MV-4-11 (cell line): ENCODE measurements around the gene IFNB1.

Source experiments
- DNase-seq: peaks from one replicate; lab custom pipeline; 2025; lab: John Stamatoyannopoulos, UW

Gene IFNB1

GRCh38 chr9:21077781-21078180, at the start of gene IFNB1:
Gene IFNB1, minus strand, starts transcription at chr9:21077942. Its CDS starts 73 bp downstream, at chr9:21077869.
- peak; percentile 28 for DNase-seq

DNA sequence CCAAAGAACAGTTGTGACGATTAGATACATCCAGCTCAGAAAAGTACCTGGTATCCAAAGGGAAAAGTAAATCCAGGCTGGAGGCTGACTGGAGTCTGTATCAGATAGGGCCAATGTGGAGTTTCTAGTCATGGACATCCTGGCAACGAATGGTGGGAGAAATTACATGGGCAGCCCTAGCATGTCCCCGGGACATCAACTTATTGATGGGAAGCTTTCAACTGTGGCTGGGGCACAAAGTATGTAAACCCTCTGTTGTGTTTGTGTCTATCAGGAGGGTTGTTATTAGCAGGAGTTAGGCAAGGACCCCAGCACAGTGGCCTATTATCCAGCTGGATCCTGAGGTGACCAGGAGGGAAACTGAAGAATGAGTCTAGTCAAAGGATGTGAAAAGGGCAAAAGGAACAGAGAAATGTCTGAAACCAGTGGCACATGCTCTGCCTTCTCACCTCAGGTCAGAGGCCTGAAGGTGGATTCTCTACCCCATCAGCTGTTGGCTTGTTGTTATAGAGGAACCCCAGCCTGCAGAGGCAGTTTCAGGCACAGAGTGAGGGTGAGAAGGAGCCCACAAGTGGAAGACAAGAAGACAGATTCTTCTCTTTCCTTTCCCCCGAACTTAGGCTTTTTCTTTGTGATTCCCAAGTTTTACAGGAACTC, 44.0 kb upstream of the IFNB1 start:
- no peak for DNase-seq

- DNase-seq, result no peak
These were observed 43.3 kb upstream of the IFNB1 start for GRCh38 chr9:21121079-21121478.

DNA sequence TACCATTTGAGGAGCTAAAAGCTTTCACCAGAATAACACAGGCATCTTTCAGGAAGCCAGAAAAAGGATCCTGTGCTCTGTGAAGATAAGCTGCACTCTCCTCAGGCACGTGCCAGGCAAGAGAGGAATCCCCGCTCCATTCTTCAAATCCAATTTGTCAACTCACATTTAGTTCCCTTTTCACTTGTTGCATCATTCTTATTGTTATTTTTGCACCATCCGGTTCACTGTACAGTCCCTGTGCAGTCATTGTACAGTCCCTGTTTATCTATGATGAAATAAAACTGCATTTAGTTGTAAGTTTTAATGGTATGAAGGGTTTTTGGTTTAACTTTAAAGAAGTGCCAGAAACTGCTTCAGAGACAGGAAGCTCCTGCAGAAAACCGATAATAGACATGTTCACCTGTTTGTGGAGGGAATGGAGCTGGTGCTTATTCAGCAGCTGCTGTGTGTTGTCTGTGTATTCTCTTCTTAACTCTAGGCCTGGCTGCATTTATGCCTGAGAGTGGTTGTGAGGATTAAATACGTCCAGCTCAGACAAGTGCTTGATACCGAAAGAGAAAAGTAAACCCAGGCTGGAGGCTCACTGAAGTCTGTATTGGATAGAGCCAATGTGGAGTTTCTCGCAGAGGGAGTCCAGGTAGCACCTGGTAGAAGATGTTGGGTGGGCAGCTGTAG, 41.5 kb upstream of the IFNB1 start:
- DNase-seq, result peak; percentile 95

DNA sequence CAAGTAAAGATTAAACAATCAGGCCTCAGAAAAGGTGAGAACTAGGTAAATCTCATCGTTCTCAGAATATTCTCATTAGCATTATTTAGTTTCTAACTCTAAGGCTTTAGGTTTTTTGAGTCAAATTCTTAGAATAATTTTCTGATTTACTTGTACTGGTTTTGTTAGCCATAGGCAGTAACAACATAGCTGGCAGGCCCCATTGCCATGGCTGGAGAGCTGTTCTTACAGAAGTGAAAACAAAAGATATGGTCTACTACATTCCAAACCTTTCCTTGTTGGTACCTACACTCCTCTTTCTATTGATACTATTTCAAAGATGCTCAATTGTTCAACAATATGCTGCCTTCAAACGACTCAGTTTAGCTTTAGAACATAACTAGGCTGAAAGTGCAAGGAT, 36.6 kb upstream of the IFNB1 start:
- DNase-seq, result no peak

GRCh38 chr9:21110708-21111576, 33.2 kb upstream of the IFNB1 start:
- peak; percentile 65 for DNase-seq

DNA sequence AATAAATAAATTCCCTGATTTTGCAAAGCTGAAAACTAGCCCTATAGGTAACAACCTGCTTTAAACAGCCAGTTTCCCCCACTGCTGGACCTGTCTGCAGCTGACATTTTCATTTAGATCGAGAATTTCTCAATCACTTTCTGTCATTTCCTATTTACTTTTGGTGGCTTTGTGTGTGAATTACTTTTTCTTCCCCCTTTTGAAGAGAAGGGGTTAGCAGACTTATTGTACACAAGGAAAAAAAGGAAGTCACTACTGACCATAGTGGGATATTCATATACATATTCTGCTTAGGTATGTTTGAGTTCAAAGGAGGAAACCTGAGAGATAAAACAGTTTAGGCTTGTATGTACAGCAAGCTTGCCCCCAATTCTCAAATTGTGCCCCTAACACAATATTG, 27.0 kb upstream of the IFNB1 start:
- peak; percentile 94 for DNase-seq

GRCh38 chr9:21102305-21102704, 24.6 kb upstream of the IFNB1 start:
- DNase-seq, result no peak

- DNase-seq, result peak; percentile 73
These were observed 20.1 kb upstream of the IFNB1 start for GRCh38 chr9:21097817-21098216.

DNA sequence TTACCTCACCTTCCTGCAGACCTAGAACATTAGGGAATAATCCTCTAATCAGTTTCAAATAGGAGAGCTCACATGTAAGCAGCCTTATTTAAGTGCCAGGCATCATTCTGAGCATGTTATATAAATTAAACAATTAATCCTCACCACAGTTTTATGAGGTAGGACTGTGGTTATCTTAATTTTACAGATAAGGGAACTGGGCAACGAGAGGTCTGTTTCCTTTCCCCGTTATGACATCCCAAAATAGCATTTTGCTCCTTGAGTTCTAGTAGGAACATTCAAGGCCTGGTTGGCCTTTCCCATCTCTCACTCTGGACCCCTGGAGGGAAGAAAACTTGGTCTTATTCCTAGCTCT, 19.1 kb upstream of the IFNB1 start:
- peak; percentile 13 for DNase-seq

DNA sequence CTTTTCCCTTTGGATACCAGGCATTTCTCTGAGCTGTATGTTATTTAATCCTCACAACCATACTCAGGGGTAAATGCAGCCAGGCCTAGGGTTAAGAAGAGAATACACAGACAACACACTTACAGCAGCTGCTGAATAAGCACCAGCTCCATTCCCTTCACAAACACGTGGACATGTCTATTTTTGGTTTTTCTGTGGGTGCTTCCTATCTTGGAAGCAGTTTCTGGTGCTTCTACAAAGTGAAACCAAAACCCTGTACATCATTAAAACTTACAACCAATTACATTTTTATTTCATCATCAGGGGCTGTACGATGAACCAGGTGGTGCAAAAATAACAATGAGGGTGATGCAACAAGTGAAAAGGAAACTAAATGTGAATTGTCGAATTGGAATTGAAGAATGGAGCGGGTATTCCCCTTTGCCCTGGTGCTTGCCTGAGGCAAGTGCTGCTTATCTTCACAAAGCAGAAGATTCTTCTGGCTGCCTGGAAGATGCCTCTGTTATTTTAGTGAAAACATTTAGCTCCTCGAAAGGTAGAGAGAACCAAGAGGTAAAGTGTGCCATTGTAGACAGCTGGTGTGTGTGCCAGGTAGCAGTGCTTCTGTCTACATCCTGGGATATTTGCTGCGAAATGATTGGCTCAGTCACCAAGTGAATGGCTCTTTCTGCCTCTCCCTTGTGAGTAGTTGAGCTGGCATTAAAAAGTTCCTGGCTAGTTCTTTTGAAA, 18.6 kb upstream of the IFNB1 start:
- peak; percentile 82 for DNase-seq

- DNase-seq, result no peak
These were observed 17.8 kb upstream of the IFNB1 start for GRCh38 chr9:21095561-21095960.

DNA sequence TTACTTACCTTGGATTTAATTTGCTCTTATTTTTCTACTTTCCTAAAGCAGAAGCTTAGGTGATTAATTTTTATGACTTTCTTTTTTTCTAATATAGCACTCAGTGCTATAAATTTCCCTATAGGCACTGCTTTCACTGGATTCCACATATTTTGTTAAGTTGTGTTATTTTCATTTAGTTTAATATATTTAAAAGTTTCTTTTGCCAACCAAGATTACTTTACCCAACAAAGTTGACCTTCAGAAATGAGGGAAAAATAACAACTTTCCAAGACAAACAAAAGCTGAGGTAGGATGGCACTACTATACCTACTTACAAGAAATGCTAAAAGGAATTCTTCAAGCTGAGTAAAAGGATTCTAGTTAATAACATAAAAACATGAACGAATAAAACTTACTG, 8.8 kb upstream of the IFNB1 start:
- DNase-seq, result no peak

DNA sequence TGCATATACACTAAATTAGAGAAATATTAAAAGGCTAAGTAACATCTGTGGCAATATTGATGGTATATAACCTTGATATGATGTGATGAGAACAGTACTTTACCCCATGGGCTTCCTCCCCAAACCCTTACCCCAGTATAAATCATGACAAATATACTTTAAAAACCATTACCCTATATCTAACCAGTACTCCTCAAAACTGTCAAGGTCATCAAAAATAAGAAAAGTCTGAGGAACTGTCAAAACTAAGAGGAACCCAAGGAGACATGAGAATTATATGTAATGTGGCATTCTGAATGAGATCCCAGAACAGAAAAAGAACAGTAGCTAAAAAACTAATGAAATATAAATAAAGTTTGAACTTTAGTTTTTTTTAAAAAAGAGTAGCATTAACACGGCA, 7.3 kb upstream of the IFNB1 start:
- DNase-seq, result no peak

DNA sequence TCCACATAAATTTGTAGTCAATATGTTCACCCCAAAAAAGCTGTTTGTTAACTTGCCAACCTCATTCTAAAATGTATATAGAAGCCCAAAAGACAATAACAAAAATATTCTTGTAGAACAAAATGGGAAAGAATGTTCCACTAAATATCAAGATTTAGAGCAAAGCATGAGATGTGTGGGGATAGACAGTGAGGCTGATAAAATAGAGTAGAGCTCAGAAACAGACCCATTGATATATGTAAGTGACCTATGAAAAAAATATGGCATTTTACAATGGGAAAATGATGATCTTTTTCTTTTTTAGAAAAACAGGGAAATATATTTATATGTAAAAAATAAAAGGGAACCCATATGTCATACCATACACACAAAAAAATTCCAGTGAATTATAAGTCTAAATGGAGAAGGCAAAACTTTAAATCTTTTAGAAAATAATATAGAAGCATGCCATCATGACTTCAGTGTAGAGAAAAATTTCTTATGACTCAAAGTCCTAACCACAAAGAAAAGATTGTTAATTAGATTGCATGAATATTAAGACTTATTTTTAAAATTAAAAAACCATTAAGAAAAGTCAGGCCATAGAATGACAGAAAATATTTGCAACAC, 6.6 kb upstream of the IFNB1 start:
- no peak for DNase-seq

DNA sequence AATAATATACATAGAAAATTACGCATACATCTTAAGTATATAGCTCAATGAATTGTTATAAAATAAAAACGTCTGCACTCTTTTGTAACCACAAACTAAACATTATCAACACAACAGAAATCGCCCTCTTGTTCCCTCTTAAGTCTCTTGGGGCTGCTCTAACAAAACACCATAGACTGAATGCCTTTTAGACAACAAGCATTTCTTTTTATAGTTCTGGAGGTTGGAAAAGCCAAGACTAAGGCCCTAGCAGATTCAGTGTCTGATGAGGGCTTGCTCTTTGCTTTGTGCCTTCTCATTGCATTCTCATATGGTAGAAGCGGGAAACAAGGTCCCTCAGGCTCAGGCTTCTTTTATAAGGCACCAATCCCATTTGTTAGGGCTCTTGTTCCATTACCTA, 4.9 kb upstream of the IFNB1 start:
- no peak for DNase-seq

- DNase-seq, result peak; percentile 76
These were observed 4.3 kb upstream of the IFNB1 start for GRCh38 chr9:21081999-21082398.

GRCh38 chr9:21081451-21081850, 3.7 kb upstream of the IFNB1 start:
- peak; percentile 23 for DNase-seq

- no peak for DNase-seq
These were observed 3.1 kb upstream of the IFNB1 start for GRCh38 chr9:21080793-21081192.

DNA sequence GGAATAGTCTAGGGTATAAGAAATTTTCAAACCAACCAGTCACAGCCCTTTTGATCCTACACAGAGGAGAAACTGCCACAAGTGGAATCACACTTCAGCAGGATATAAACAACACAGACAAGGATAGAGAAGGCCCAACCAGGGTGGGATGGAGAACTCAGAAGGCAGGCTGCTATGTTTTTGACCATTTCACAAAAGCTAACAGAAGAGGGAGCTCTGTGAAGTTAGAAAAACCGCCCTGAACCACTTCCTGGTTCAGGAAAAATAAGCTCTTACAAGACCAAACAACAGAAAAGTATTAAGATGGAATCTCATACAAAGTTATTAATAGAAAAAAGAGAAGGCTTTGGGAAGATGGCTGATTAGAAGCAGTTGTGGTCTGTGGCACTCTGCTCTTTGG, 960 bp upstream of the IFNB1 start:
- peak; percentile 67 for DNase-seq

DNA sequence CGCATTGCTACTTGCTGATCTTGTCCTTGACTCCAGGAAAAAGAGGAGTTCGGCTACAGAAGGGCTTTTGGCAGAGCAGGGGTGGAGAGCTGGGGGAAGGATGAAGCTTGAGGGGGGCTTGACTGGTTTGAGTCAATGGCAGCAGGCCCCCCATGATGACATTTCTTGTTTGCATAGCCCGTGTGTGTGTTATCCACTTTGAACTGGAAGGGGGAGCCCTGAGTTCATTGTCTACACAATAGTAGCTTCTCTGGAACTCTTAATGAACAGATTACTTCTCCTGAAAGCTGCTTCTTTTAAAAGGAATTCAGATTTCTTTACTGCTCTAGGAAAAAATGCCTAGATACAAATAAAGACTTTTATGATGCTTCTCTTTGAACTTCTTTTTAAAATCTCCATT, 2.3 kb downstream of the IFNB1 start:
- DNase-seq, result no peak

GRCh38 chr9:21070906-21071305, 6.8 kb downstream of the IFNB1 start:
- DNase-seq, result no peak
